ENCODE data around the gene RAB2B.
A peak's percentile ranks its signal among the peaks of the same experiment; 100 is the strongest.
"Not testable (repeated sequence)": the region's sequence is repeated elsewhere in the genome, so short reads cannot be mapped to it uniquely, and the experiment has no call there.

Gene RAB2B

DNA sequence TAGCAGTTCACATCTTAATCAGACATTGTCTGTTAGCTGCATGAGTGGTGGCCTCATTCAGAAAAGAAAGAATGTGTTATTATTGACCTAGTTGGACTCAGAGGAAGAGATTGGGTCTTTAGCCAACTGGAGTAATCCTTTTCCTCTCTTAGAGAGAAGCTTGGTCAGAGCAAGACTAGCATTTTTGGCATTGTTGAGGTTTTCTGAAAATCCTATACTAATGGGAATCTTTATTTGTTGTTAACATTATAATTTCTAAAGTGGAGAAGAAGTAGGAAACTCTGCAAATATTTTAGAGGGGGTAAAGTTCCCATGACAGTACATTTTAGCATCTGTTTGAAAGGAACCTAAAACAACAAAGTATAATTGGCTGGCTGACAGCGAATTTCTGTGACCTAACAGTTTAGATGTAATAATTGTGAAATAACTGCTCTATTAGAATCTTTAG is 9.9 kb upstream of the RAB2B start:
- no peak for DNase-seq

- DNase-seq = peak; percentile 89
Measured at GRCh38 chr14:21476523-21476924, 235 bp downstream of the RAB2B start.

GRCh38 chr14:21475767-21476522 is 814 bp downstream of the RAB2B start:
- DNase-seq = no peak

DNA sequence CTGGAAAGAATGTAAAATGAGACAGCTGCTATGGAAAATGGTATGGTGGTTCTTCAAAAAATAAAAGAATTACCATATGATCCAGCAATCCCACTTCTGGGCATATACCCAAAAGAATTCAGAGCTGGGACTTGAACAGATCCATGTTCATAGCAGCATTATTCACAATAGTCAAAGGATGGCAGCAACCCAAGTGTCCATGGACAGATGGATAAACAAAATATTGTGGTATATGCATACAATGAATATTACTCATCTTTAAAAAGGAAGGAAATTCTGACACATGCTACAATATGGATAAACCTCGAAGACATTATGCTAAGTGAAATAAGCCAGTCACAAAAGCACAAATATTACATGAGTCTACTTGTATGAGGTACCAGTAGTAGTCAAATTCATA is 9.1 kb downstream of the RAB2B start:
- DNase-seq = no peak

GRCh38 chr14:21455912-21456667 is 20.7 kb downstream of the RAB2B start, which contains the start of gene CHD8:
Gene CHD8, minus strand, starts transcription at chr14:21456123. Its CDS starts 24,480 bp downstream, at chr14:21431643.
- DNase-seq = peak; percentile 99

DNA sequence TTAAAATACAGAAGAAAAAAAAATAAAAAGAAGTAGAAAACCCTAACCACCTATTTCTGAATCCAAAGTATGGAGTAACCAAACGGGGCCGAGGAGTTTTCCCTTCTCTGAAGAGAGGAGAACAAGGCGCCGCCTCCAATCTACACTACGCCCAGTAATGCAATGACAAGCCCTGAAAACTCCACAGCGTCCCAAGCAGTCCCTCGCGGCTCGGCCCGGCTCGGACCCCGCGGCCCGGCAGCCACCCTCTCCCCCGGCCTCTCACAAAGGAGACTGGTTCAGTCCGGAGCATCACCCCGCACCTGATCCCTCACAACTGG is 21.2 kb downstream of the RAB2B start:
- no peak for DNase-seq

DNA sequence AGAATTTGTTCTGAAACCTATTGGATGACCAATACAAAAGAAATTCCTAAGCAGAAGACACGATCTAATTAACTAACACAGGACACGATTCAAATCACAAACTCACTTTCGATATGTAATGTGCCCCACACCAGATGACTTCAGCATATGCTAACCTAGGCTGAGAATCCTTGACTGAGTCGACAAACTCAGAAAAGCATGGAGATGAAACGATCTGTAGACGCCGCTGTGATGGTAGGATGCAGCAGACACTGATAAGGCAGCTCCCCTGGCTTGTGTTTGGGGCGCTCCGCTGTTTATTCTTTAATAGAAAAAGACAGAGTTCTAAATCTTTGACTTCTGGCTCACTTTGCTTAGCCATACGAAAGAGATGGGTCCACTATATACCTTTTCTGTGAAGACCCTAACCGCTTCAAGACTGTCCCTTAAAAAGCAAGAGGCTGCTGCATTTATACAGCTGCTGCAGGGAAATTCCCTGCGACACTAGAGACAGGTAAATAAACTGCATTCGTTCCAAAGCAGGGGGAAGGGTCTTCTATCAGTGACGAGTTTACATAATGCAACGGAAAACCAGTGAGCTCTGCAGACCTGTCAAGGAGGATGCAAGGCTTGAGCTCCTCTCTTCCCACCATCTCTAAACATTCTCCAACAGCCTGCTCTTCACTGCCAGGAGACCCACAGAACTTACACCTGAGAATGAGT is 21.8 kb downstream of the RAB2B start:
- DNase-seq = no peak

DNA sequence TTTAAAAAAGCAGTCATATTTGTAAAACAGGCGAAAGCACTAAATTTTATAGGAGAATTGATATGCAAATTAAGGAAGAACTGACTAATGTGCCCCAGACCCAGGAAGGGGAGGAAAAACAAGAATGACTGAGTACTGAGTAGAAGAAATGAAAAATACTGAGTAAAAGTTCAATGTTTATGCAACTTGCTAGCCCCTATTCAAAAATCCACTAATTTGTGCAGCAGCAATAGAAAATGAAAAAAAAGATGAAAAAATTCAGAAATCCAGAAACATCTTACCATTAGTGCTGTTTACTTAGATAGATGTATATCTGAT is 26.9 kb downstream of the RAB2B start:
- DNase-seq = no peak

DNA sequence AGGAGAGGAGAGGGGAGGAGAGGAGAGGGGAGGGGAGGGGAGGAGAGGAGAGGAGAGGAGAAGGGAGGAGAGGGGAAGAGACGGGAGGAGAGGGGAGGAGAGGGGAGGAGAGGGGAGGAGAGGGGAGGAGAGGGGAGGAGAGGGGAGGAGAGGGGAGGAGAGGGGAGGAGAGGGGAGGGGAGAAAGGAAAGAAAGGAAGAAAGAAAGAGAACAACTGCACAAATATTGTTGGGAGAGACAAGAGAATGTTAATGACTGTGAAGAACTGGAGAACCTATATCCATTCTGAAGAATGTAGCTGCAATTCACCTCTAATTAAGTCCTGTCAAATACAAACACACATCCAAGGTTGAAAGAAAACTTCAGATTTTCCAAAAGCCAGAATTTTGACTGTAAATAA is 34.1 kb downstream of the RAB2B start:
- not testable (repeated sequence) for DNase-seq

GRCh38 chr14:21440859-21441258 is 35.9 kb downstream of the RAB2B start:
- DNase-seq = no peak

DNA sequence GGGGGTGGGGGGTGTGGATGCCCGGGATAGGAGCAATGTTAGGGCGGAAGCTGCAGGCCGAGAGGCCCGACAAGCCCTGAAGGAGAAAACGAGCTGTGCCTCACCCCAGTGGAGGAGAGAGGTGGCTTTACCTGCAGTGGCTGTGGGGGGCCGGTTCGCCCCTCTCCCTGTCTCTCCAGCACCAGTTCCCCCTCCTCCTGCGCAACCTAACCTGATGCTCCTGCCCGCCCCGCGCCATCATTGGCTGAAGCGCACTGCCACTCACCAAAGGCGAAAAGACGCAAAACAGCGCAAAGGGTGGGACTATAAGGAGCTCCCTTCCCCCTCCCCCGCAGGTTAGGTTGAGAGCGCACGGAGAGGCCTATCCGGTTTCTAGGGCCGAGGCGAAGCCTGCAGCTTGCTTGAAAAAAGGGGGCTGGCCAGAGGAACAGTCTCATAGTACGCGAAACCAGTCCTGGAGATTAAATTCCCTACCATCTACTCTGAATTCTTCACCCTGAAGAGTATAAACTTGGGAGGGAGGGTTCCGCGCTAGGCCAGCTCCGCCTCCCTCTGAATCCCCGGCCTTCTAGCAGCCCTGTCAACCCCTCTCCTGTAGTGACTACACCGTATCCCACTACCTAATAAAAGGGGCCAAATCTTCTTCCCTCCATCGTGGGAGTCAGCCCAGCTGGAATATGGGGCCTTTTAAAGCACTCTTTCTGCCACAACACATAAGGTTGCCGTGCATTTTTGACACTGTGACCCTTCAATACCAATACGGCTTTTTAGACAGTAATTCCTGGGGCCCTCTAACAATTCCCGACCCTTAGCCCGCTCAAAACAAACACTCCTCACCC is 39.5 kb downstream of the RAB2B start:
- peak; percentile 99 for DNase-seq

- DNase-seq = no peak
Measured at GRCh38 chr14:21436567-21437062, 40.1 kb downstream of the RAB2B start.

- no peak for DNase-seq
Measured at GRCh38 chr14:21431126-21431525, 45.6 kb downstream of the RAB2B start.

DNA sequence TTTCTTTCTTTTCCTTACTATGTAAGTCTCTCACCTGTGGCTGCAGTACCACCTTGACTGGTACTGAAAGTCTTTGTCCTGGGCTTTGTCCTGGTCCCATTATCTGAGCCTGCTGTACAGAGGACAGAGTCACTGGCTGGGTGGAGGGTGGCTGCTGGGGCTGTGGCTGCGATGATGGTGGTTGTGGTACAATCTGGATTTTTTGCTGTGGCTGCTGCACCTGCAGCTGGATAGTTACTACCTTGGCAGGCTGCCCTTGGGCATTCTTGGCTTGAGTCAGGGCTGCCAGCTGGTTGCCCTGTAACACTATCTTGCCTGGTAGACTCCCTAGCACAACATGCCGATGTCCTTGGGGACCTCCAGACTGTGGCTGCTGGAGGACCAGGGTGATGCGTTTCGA is 47.8 kb downstream of the RAB2B start:
- no peak for DNase-seq

DNA sequence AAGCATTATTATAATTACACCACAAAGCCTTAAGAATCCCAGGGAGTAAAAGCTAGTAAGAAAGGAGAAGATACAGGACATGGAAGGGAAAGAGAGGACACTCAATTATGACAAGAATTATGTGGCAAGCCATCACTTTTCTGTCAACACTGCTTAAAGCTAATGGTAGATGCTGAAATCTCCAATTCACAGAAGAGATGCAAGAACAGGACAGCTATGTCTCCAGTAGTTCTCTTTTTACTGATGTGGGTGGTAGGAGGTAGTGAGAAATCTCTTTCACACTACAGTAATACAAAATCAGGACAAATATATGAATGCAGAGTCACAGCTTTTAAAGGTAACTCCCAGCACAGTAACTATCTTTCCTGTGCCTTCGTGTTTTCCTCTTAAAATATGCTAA is 50.1 kb downstream of the RAB2B start:
- DNase-seq = no peak

DNA sequence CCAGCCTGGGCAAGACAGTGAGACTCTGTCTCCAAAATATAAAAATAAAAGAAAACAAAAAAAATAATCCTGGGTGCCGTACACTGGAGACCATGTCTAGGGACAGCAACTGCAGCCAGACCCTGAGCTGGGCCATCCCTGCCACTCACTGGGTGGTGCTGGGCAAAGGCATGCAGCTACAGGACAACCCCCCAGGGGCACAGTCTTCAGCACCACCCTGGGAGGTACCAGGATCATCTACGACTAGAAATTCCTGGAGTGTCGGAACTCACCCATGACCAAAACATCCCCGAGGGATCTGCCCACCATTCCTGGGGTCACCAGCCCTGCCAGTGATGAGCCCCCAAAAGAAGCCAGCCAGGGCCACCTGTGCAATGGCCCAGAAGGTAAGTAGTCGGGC is 57.2 kb downstream of the RAB2B start:
- no peak for DNase-seq

GRCh38 chr14:21415329-21415728 is 61.4 kb downstream of the RAB2B start:
- DNase-seq = no peak

GRCh38 chr14:21414137-21414631 is 62.6 kb downstream of the RAB2B start:
- DNase-seq = no peak
